ENCODE data around the gene SYCP2.

DNA sequence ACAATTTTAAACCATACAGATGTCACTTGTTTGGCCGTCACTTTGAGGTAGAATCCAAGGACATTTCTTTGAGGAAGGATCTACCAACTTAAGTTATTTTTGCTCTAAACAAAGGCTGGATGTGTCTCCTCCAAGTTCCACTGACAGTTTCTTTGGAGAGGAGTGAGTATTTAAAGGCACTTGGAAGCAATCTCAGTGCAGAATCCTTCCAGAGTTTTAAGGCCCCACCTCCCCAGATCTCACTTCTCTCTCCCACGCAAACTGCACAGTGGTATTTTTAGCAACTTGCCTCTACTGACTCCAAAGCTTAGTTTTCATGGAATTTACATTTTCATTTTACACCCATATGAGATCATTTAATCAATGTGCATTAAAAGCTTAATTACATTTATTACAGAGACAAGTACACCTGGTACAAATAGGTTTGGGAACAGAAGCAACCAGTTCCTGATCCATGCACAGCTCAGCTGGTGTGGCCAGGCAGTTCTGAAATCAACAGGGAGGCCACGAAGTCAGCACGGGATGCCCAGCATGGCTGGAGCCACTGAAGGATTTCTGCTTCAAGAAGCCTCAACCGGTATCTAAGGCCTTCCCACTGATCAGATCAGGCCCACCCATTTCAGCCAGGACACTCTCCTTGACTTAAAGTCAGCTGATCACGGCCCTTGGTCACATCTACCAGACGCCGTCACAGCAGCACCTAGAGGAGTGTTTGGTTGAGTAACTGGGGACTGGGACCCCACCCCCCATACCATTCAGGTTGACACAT lies 109.8 kb downstream of the SYCP2 start:
- TF ChIP-seq TAF1 (IDR thresholded peaks at IDR 0.05; ENCODE audit: borderline replicate concordance, low read depth, low read length) = no peak
- no peak for TF ChIP-seq POLR2AphosphoS5 (IDR thresholded peaks at IDR 0.05; ENCODE audit: low read depth, low read length)
- no peak for TF ChIP-seq POLR2A (IDR thresholded peaks at IDR 0.05; ENCODE audit: low read depth, low read length)

All from GM12892 (cell line).